ENCODE measurements around the gene CLIC3. TPM values are rescaled to one million over a fixed set of nuclear protein-coding genes. Genes with fewer than 3 reads are reported as not detected.

Gene CLIC3
- total and polyA plus RNA-seq, 12 donors: 0.22 to 6.4 (median 0.93) TPM; not detected in 3

DNA sequence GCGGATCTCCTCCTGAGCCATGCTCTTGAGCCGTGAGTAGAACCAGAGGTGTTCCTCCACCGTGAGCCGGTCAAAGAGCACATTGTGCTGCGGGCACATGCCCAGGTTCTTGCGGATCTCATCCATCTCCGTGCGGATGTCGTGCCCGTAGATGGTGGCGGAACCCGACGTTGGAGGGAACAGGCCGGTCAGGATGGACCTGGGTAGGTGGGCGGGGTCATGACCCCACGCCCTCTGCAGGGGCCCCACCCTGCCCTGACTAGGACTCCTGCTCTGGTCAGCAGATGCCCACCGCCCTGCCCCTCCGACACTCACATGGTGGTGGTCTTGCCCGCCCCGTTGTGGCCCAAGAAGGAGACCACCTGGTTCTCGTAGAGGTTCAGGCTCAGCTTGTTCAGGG lies 19.6 kb upstream of the CLIC3 start:
- no peak for DNase-seq
- TF ChIP-seq POLR2A (IDR thresholded peaks at IDR 0.05): no peak
- TF ChIP-seq, protein P1, sequence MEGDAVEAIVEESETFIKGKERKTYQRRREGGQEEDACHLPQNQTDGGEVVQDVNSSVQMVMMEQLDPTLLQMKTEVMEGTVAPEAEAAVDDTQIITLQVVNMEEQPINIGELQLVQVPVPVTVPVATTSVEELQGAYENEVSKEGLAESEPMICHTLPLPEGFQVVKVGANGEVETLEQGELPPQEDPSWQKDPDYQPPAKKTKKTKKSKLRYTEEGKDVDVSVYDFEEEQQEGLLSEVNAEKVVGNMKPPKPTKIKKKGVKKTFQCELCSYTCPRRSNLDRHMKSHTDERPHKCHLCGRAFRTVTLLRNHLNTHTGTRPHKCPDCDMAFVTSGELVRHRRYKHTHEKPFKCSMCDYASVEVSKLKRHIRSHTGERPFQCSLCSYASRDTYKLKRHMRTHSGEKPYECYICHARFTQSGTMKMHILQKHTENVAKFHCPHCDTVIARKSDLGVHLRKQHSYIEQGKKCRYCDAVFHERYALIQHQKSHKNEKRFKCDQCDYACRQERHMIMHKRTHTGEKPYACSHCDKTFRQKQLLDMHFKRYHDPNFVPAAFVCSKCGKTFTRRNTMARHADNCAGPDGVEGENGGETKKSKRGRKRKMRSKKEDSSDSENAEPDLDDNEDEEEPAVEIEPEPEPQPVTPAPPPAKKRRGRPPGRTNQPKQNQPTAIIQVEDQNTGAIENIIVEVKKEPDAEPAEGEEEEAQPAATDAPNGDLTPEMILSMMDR (IDR thresholded peaks at IDR 0.05): no peak
- H3K4me1 ChIP-seq (replicated peaks in 1 of 2): no peaks in the 10 kb centered on the region
- H3K36me3 ChIP-seq (replicated peaks in 1 of 2): peaks cover 0 to 48% of the 10 kb centered on the region in 2 donors
- no peaks in the 10 kb centered on the region for H3K27me3 ChIP-seq
- 95 to 99% (median 97%) methylated on average over 12 to 21 of the region's 21 CpGs for WGBS, 4 donors
- H3K4me3 ChIP-seq: no peak overlapping the region
- H3K27ac ChIP-seq: no peak overlapping the region
- H3K9me3 ChIP-seq (replicated peaks in 1 of 3): no peaks in the 10 kb centered on the region
- intact Hi-C loops (cut with DNase I): no loop called here

DNA sequence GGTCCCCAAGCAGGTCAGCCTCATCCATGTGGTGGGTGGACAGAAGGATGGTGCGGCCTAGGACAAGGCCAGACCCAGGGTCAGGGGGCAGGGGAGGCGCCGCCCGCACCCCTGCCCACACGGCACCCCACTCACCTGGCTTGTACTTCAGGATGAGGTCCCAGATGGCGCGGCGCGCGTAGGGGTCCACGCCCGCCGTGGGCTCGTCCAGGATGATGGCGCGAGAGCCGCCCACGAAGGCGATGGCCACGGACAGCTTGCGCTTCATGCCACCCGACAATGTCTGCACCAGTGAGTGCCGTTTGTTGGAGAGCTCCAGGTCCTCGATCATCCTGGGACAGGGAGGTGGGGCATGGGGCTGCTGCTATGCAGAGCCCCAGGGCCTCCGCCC lies 19.2 kb upstream of the CLIC3 start:
- peaks cover 0 to 49% of the 10 kb centered on the region in 2 donors for H3K36me3 ChIP-seq (replicated peaks in 1 of 2)
- WGBS, 4 donors: 95 to 99% (median 97%) methylated on average over 21 to 25 of the region's 25 CpGs
- no peak overlapping the region for H3K27ac ChIP-seq
- no peaks in the 10 kb centered on the region for H3K4me1 ChIP-seq (replicated peaks in 1 of 2)
- no peaks in the 10 kb centered on the region for H3K9me3 ChIP-seq (replicated peaks in 1 of 3)
- H3K27me3 ChIP-seq: no peaks in the 10 kb centered on the region
- no peak for DNase-seq
- intact Hi-C loops (cut with DNase I): no loop called here
- TF ChIP-seq, protein P1 (IDR thresholded peaks at IDR 0.05): no peak
- TF ChIP-seq POLR2A (IDR thresholded peaks at IDR 0.05): no peak
- H3K4me3 ChIP-seq: no peak overlapping the region

DNA sequence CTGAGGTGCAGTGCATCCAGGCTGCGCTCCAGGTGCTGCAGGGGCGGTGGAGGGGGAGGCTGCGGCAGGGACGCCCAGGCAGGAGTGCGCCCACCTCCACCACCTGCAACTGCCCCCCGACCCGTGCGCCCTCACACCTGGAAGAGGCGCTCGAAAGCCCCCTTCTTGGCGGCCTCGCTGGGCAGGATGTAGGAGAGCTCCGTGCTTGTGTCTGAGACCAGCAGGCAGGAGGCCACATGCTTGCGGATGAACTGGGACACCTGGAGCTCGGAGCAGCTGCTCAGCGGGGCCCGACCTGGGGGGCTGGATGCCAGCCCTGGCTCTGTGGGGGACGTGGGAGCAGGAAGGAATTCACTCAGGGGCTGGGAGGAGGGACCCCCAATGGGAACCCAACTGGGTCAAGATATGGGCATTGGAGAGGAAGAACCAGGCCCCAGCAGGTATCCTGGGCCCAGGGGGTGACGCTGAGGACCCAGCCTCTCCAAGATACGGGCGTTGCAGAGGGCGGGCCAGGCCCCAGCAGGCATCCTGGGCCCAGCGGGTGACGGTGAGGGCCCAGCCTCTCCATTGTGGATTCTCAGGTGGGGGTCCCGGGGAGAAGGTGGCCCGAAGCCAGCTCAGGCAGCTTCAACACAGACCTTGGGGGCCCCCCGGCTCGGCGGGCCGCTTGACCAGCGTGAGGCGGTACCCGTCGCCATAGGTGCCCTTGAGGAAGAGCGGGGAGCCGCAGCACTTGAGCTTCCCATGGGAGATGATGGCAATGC lies 18.6 kb upstream of the CLIC3 start:
- no peak for TF ChIP-seq POLR2A (IDR thresholded peaks at IDR 0.05)
- TF ChIP-seq, protein P1 (IDR thresholded peaks at IDR 0.05): no peak
- no peak overlapping the region for H3K4me3 ChIP-seq
- no peak overlapping the region for H3K27ac ChIP-seq
- no peaks in the 10 kb centered on the region for H3K27me3 ChIP-seq
- DNase-seq: no peak
- H3K9me3 ChIP-seq (replicated peaks in 1 of 3): no peaks in the 10 kb centered on the region
- WGBS, 4 donors: 96 to 98% (median 97%) methylated on average over 19 to 36 of the region's 36 CpGs
- intact Hi-C loops (cut with DNase I): no loop called here
- H3K36me3 ChIP-seq (replicated peaks in 1 of 2): peaks cover 0 to 49% of the 10 kb centered on the region in 2 donors
- no peaks in the 10 kb centered on the region for H3K4me1 ChIP-seq (replicated peaks in 1 of 2)

DNA sequence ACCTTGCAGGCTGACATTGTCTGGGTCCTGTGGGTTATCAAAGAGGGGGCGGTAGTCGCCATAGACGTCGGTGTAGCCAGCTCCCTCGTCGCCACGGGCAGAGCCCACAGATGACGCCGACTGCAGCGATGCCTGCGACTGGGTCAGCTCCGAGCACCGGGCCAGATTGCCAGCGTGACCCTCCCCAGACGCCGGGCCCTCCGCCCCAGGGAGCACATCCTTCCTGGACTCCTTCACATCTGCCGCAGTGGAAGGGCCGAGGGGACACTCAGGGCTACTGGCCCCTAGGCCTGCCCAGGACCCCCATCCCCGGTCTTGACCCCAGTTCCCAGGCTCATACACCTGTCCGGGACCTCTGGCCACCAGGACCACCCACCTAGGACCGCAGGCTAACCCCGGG lies 17.8 kb upstream of the CLIC3 start:
- peaks cover 0 to 49% of the 10 kb centered on the region in 2 donors for H3K36me3 ChIP-seq (replicated peaks in 1 of 2)

More for the DNA sequence above, 17.8 kb upstream of the CLIC3 start:
- Histone ChIP-seq H3K4me3 (no peak overlapping the region), H3K27me3 (no peaks in the 10 kb centered on the region), H3K4me1 (replicated peaks in 1 of 2) (no peaks in the 10 kb centered on the region), H3K9me3 (replicated peaks in 1 of 3) (no peaks in the 10 kb centered on the region), H3K27ac (no peak overlapping the region)
- no peak for DNase-seq
- TF ChIP-seq POLR2A (IDR thresholded peaks at IDR 0.05): no peak
- TF ChIP-seq, protein P1 (IDR thresholded peaks at IDR 0.05): no peak
- intact Hi-C loops (cut with DNase I): no loop called here
- WGBS, 4 donors: 92 to 96% (median 93%) methylated on average over 20 to 23 of the region's 23 CpGs; no CpG with 5 or more reads in 1 of the 4 donors
